ENCODE data around the gene KCNJ10.

The KCNJ10 gene

DNA sequence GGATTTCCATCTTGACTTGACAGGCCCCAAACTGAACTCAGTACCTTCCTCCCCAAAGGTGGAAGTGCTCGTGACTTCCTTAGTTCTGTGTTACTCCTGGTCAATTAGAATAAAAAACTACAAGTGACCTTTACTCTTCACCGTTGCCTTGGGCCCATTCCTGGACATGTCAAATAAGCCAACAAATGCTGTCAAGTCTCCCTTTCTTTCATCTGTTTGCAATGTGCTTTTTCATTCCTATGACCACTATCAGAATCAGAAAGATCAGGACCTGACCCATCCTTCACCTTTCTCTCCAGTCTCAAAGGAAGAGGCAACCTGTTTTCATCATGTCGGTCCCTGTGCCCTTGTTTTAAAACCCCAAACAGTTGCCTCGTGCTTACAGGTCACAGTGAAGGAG lies 4.9 kb upstream of the KCNJ10 start:
- in situ Hi-C loops (cut with MboI; ENCODE audit: low sequenced_read_pairs, unreplicated experiment), result no loop called here
- TF ChIP-seq, protein P1, sequence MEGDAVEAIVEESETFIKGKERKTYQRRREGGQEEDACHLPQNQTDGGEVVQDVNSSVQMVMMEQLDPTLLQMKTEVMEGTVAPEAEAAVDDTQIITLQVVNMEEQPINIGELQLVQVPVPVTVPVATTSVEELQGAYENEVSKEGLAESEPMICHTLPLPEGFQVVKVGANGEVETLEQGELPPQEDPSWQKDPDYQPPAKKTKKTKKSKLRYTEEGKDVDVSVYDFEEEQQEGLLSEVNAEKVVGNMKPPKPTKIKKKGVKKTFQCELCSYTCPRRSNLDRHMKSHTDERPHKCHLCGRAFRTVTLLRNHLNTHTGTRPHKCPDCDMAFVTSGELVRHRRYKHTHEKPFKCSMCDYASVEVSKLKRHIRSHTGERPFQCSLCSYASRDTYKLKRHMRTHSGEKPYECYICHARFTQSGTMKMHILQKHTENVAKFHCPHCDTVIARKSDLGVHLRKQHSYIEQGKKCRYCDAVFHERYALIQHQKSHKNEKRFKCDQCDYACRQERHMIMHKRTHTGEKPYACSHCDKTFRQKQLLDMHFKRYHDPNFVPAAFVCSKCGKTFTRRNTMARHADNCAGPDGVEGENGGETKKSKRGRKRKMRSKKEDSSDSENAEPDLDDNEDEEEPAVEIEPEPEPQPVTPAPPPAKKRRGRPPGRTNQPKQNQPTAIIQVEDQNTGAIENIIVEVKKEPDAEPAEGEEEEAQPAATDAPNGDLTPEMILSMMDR (IDR thresholded peaks at IDR 0.05; ENCODE audit: borderline replicate concordance, control extremely low read depth, extremely low read depth, insufficient read depth, missing control alignments), result no peak

DNA sequence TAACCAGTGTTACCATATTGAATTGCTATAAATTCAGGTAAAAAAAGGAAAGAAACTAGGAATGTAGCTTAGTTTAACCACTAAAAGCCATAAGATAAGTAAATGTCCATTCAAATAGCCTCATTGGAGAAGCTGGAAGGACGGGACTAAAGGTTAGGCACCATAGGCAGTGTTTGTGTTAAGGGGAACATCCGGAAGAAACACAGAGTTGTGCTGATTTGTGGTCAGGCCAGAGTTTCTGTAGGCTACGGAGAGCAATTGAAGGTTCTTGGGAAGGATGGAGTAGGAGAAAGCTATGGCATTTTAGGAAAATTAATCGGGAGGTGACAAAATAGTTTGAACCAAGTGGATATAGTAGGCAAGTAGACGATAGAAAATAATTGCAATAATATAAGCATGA lies 1.3 kb upstream of the KCNJ10 start:
- in situ Hi-C loops (cut with MboI; ENCODE audit: low sequenced_read_pairs, unreplicated experiment), result no loop called here
- TF ChIP-seq, protein P1 (IDR thresholded peaks at IDR 0.05; ENCODE audit: borderline replicate concordance, control extremely low read depth, extremely low read depth, insufficient read depth, missing control alignments), result no peak
- no peak for DNase-seq (ENCODE audit: low spot score)

More for the DNA sequence above, 4.9 kb upstream of the KCNJ10 start:
- no peak for DNase-seq (ENCODE audit: low spot score)

DNA sequence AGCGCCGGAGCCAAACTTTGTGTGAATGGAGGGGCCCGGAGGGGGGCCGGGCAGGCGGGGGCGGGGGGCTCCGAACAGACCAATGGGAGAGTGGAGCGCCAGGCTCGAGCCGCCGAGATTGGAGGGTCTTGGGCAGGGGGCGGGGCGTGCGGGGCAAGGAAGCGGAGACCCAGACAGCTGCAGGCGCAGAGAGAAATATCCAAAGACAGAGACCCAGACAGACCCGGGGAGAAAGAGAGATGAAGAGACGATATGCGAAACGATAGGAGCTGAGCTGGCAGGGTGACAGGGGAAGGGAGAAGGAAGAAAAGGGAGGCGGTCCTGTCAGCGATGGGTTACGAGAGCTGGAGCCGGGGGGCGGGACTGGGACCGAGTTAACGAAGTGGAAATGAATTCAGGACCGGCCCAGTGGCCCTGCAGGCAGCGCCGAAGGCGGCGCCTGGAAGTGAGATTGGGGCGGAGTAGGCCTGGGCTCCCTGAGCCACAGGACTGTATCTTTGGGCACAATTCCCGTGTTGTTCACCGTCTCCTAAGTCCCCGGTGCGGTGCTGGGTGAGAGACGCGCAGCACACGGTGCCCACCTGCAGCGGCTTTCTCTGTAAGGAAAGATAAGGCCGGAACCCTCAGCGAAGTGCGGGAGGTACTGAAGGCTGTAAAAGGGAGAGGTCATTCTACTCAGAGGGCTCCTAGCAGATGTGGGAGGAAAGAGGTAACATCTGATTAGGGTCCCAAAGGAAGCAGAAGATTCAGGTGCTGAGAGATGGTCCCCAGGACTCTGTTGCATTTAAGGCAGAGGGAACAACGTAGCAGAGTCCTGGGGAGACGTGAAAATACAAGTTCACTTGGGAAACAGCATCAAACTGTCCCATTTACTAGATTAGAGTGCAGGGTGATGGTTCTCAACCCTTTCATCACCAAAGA lies 543 bp upstream of the KCNJ10 start:
- DNase-seq (ENCODE audit: low spot score), result peak; percentile 77
- in situ Hi-C loops (cut with MboI; ENCODE audit: low sequenced_read_pairs, unreplicated experiment), result no loop called here
- TF ChIP-seq, protein P1 (IDR thresholded peaks at IDR 0.05; ENCODE audit: borderline replicate concordance, control extremely low read depth, extremely low read depth, insufficient read depth, missing control alignments), result no peak

DNA sequence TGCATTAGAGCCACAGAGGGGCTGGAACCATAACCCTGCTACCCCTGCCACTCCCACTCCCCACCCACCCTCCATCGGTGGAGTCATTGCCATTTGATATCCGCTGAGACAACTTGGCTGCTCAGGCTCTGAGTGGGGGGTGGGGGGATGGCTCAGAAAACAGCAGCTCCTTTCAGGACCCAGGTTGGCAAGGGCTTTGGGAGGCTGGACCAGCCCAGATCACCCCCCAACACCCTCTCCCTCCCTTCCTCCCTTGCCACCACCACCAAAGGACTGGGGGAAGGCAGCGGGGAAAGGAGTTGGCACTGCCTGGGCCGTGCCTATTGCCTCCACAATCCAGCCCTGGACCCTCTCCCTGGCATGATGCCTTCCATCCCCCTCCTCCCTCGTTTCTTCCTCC lies 1.7 kb downstream of the KCNJ10 start:
- TF ChIP-seq, protein P1 (IDR thresholded peaks at IDR 0.05; ENCODE audit: borderline replicate concordance, control extremely low read depth, extremely low read depth, insufficient read depth, missing control alignments), result no peak
- in situ Hi-C loops (cut with MboI; ENCODE audit: low sequenced_read_pairs, unreplicated experiment), result no loop called here
- DNase-seq (ENCODE audit: low spot score), result no peak

DNA sequence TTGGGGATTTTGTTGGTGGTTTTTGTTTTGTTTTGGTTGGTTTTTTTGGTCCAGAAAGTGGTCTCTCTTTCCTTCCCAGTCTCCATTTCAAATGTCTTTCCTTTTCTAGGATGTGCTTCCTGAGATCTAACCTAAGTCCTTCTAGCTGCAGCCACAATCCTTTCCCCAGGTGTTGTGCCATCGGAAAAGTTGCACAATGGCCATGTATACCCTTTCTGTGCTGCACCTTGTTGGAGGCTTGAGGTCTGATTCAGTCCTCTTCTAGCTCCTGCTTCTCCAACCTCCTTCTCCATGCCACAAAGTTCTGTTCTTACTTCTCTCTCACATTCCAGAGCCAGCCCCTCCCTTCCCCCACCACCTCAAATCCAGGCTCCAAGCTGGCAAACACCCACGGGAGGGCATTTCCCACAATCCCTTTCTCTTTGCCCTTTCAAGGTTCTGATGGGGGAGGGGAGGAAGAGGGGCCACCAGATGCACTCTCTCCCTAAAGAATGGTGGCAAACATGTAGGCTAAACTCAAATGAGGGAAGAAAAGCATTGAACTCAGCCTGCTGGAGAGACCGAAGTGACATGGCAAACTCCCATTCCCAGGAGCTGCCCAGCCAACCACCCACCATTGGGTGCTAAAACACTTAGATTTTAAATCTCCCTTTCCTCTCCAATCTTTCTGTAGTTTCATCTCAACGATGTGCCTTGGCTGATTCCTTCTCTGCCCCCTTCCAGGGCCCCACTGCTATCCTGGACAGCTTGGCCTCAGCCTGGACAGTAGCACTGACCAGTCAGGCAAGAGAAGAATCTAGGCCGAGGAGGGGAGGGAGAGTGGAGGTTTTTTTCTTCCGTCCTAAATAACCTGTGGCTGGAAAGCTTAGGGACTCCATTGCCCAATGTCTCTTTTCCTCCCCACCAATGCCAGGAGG lies 2.9 kb downstream of the KCNJ10 start:
- TF ChIP-seq, protein P1 (IDR thresholded peaks at IDR 0.05; ENCODE audit: borderline replicate concordance, control extremely low read depth, extremely low read depth, insufficient read depth, missing control alignments), result no peak
- in situ Hi-C loops (cut with MboI; ENCODE audit: low sequenced_read_pairs, unreplicated experiment), result no loop called here
- DNase-seq (ENCODE audit: low spot score), result no peak

DNA sequence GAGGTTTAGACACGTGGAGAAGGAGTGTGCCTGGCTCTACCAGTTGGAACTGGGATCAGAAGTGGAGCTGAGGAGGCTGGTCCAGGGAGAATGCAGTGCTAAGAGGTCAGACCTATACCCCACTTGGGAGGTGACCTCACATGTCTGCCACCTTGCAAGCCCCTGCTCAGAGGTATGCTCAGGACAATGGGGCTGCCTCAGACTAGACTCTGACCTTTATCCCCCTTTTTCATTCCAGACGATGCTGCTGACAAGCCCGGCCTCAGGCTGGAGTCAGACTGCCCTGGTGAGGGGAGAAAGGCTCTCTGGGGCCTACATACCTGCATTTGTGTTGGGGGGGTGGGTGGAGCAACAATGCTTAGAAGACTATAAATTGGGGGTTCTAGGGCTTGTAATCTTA lies 5.2 kb downstream of the KCNJ10 start:
- no peak for DNase-seq (ENCODE audit: low spot score)
- TF ChIP-seq, protein P1 (IDR thresholded peaks at IDR 0.05; ENCODE audit: borderline replicate concordance, control extremely low read depth, extremely low read depth, insufficient read depth, missing control alignments), result no peak
- in situ Hi-C loops (cut with MboI; ENCODE audit: low sequenced_read_pairs, unreplicated experiment), result no loop called here
